Measurements from ENCODE around the gene DSPP. TPM values are rescaled to one million over a fixed set of nuclear protein-coding genes. Genes with fewer than 3 reads are reported as not detected.
A peak's percentile ranks its signal among the peaks of the same experiment; 100 is the strongest.
"Not testable (repeated sequence)": the region's sequence is repeated elsewhere in the genome, so short reads cannot be mapped to it uniquely, and the experiment has no call there.

Gene DSPP
- not detected in 2 replicates for total RNA-seq (2014; rRNA removed; shearing (Covaris generic))

GRCh38 chr4:87608229-87608628 is at the start of gene DSPP:
TSS of gene DSPP (plus strand) at chr4:87608529. CDS start at chr4:87610909, 2,380 bp downstream.
- DNase-seq (ENCODE audit: low read depth): no peak

GRCh38 chr4:87559090-87559837 is 49.1 kb upstream of the DSPP start:
- peak; percentile 60 for DNase-seq (ENCODE audit: low read depth)

- DNase-seq (ENCODE audit: low read depth): no peak
Observed at GRCh38 chr4:87560802-87561201, 47.5 kb upstream of the DSPP start.

- DNase-seq (ENCODE audit: low read depth): no peak
Observed at GRCh38 chr4:87565746-87566145, 42.6 kb upstream of the DSPP start.

GRCh38 chr4:87566276-87566675 is 42.1 kb upstream of the DSPP start:
- DNase-seq (ENCODE audit: low read depth): no peak

GRCh38 chr4:87567191-87567590 is 41.1 kb upstream of the DSPP start:
- DNase-seq (ENCODE audit: low read depth): no peak

GRCh38 chr4:87570290-87570805 is 38.0 kb upstream of the DSPP start:
- DNase-seq (ENCODE audit: low read depth): no peak

- not testable (repeated sequence) for DNase-seq (ENCODE audit: low read depth)
Observed at GRCh38 chr4:87574376-87574775, 34.0 kb upstream of the DSPP start.

- DNase-seq (ENCODE audit: low read depth): peak; percentile 82
Observed at GRCh38 chr4:87574996-87575395, 33.3 kb upstream of the DSPP start.

- DNase-seq (ENCODE audit: low read depth): no peak
Observed at GRCh38 chr4:87575408-87575807, 32.9 kb upstream of the DSPP start.

GRCh38 chr4:87575983-87576382 is 32.3 kb upstream of the DSPP start:
- DNase-seq (ENCODE audit: low read depth): no peak

- DNase-seq (ENCODE audit: low read depth): no peak
Observed at GRCh38 chr4:87579478-87579877, 28.9 kb upstream of the DSPP start.

- DNase-seq (ENCODE audit: low read depth): no peak
Observed at GRCh38 chr4:87580057-87580456, 28.3 kb upstream of the DSPP start.

- no peak for DNase-seq (ENCODE audit: low read depth)
Observed at GRCh38 chr4:87584222-87584908, 24.0 kb upstream of the DSPP start.

- peak; percentile 81 for DNase-seq (ENCODE audit: low read depth)
Observed at GRCh38 chr4:87589531-87589930, 18.8 kb upstream of the DSPP start.

GRCh38 chr4:87592124-87592523 is 16.2 kb upstream of the DSPP start:
- no peak for DNase-seq (ENCODE audit: low read depth)

GRCh38 chr4:87601361-87601760 is 7.0 kb upstream of the DSPP start:
- DNase-seq (ENCODE audit: low read depth): no peak

- no peak for DNase-seq (ENCODE audit: low read depth)
Observed at GRCh38 chr4:87614292-87614890, 6.1 kb downstream of the DSPP start.

- no peak for DNase-seq (ENCODE audit: low read depth)
Observed at GRCh38 chr4:87616268-87616667, 7.9 kb downstream of the DSPP start.

GRCh38 chr4:87620086-87620485 is 11.8 kb downstream of the DSPP start:
- DNase-seq (ENCODE audit: low read depth): no peak

GRCh38 chr4:87620491-87620890 is 12.2 kb downstream of the DSPP start:
- DNase-seq (ENCODE audit: low read depth): no peak

GRCh38 chr4:87622303-87622702 is 14.0 kb downstream of the DSPP start:
- DNase-seq (ENCODE audit: low read depth): no peak

- DNase-seq (ENCODE audit: low read depth): no peak
Observed at GRCh38 chr4:87624698-87625097, 16.4 kb downstream of the DSPP start.

Measured in M059J (cell line).